ENCODE results near the gene MYL11. TPM values are rescaled to one million over a fixed set of nuclear protein-coding genes. Genes with fewer than 3 reads are reported as not detected.

MYL11 gene
- polyA plus RNA-seq, 1 of the 3 experiments (the other 2 are of a cell fraction), result 0.23 TPM

- H3K36me3 ChIP-seq (replicated peaks in 1 of 2; ENCODE audit: control insufficient read depth in 1 of 2, insufficient read depth in 2 of 2, low read length in 1 of 2), result peaks cover 5 to 18% of the 10 kb centered on the region in 2 experiments
- no peaks in the 10 kb centered on the region for H3K27me3 ChIP-seq (ENCODE audit: insufficient read depth)
- H3K79me2 ChIP-seq (ENCODE audit: insufficient read depth), result peaks cover 28% of the 10 kb centered on the region
- peaks cover 27% of the 10 kb centered on the region for H3F3A ChIP-seq (replicated peaks; ENCODE audit: insufficient read depth)
- CTCF ChIA-PET, result interaction anchor here (0.8 to 2.7 kb wide), 11 partner anchors 10 to 234 kb away, joined by 3 to 30 read pairs (median 4); partner anchors contain the start of genes TBC1D10B and ZNF771
- H3K27ac ChIP-seq (ENCODE audit: low read depth in 2 of 2, low read length in 1 of 2), result peak overlapping the region; percentile 83 to 96
- H3K9me2 ChIP-seq, result no peaks in the 10 kb centered on the region
- 6% methylated on average over 31 of the region's 31 CpGs for WGBS (ENCODE audit: low lambda C conversion rate)
- H3K9me3 ChIP-seq, result no peaks in the 10 kb centered on the region
- no peak; the same call in 1 of the 2 replicates for TF ChIP-seq POLR2AphosphoS5 (IDR thresholded peaks at IDR 0.05; ENCODE audit: low read depth, low read length)
- no peak for TF ChIP-seq PBX3 (IDR thresholded peaks at IDR 0.05)
- no peak for TF ChIP-seq SIN3A (IDR thresholded peaks at IDR 0.05; ENCODE audit: borderline replicate concordance, low read depth, low read length)
- no peak for TF ChIP-seq FOXJ3 (CRISPR knock-in tag; IDR thresholded peaks at IDR 0.05)
- no peak for TF ChIP-seq YY1 (IDR thresholded peaks at IDR 0.05; ENCODE audit: low read depth)
- no peak for TF ChIP-seq GABPA (IDR thresholded peaks at IDR 0.05; ENCODE audit: low read depth)
- no peak for TF ChIP-seq MEF2A (IDR thresholded peaks at IDR 0.05; ENCODE audit: borderline replicate concordance, low read depth)
- TF ChIP-seq REST (IDR thresholded peaks at IDR 0.05; ENCODE audit: low read depth, low read length), result no peak
- no peak for TF ChIP-seq MAX (IDR thresholded peaks at IDR 0.05; ENCODE audit: low read depth)
- no peak for TF ChIP-seq FOSL2 (IDR thresholded peaks at IDR 0.05; ENCODE audit: borderline replicate concordance, low read depth)
- DNase-seq, result no peak
- H3K4me2 ChIP-seq, result peak overlapping the region; percentile 78
- H3K9ac ChIP-seq, result peak overlapping the region; percentile 94
- H2AFZ ChIP-seq (ENCODE audit: low read depth), result peak overlapping the region; percentile 79
- H3K4me1 ChIP-seq (ENCODE audit: control insufficient read depth in 1 of 2, insufficient read depth in 2 of 2, low read depth in 1 of 2, low read length in 1 of 2), result peaks cover 8 to 15% of the 10 kb centered on the region in 2 experiments; a peak in 2 of 4 replicates
- H3K4me3 ChIP-seq (ENCODE audit: low read depth in 2 of 2, low read length in 1 of 2), result peak overlapping the region; percentile 88 to 94
- no peaks in the 10 kb centered on the region for H4K20me1 ChIP-seq (ENCODE audit: insufficient read depth)
- POLR2A ChIA-PET, result interaction anchor here (0.9 to 4.0 kb wide), 14 partner anchors 11 to 587 kb away, joined by 3 to 33 read pairs (median 6); partner anchors contain the start of genes CD2BP2, SEPTIN1 and ZNF771
Measured at GRCh38 chr16:30394592-30395154, 20.1 kb downstream of the MYL11 start.

All from SK-N-SH (cell line).